GM18517 (cell line): ENCODE results near the gene ITGAV.

ENCODE experiments used
- ATAC-seq: cut with Tn5 transposase; IDR thresholded peaks from one replicate; pipeline ENCODE4 v1.9.1; 2021; ENCODE audit warnings: mild to moderate bottlenecking, moderate library complexity; ENCODE audit not compliant: unreplicated experiment

ITGAV gene

GRCh38 chr2:186612026-186612425 lies 22.2 kb downstream of the ITGAV start:
- no peak for ATAC-seq

- ATAC-seq, result no peak
These were observed 22.9 kb downstream of the ITGAV start for GRCh38 chr2:186612555-186613440.

- no peak for ATAC-seq
These were observed 24.5 kb downstream of the ITGAV start for GRCh38 chr2:186614373-186614772.

- ATAC-seq, result no peak
These were observed 27.3 kb downstream of the ITGAV start for GRCh38 chr2:186617148-186617547.

- ATAC-seq, result no peak
These were observed 27.9 kb downstream of the ITGAV start for GRCh38 chr2:186617771-186618170.

GRCh38 chr2:186618696-186619095 lies 28.8 kb downstream of the ITGAV start:
- no peak for ATAC-seq

- no peak for ATAC-seq
These were observed 33.2 kb downstream of the ITGAV start for GRCh38 chr2:186623084-186623483.

GRCh38 chr2:186624276-186624675 lies 34.4 kb downstream of the ITGAV start:
- ATAC-seq, result no peak

- no peak for ATAC-seq
These were observed 39.6 kb downstream of the ITGAV start for GRCh38 chr2:186629250-186629996.

- ATAC-seq, result no peak
These were observed 42.6 kb downstream of the ITGAV start for GRCh38 chr2:186632417-186632816.

- ATAC-seq, result no peak
These were observed 44.8 kb downstream of the ITGAV start for GRCh38 chr2:186634701-186635100.

- no peak for ATAC-seq
These were observed 47.1 kb downstream of the ITGAV start for GRCh38 chr2:186636800-186637496.

- ATAC-seq, result no peak
These were observed 47.6 kb downstream of the ITGAV start for GRCh38 chr2:186637497-186637800.

GRCh38 chr2:186639939-186640338 lies 50.1 kb downstream of the ITGAV start:
- ATAC-seq, result peak; percentile 81

GRCh38 chr2:186641132-186641806 lies 51.4 kb downstream of the ITGAV start:
- ATAC-seq, result peak; percentile 6

GRCh38 chr2:186641807-186642321 lies 52.0 kb downstream of the ITGAV start:
- ATAC-seq, result peak; percentile 78

GRCh38 chr2:186644791-186645190 lies 54.9 kb downstream of the ITGAV start:
- ATAC-seq, result no peak

GRCh38 chr2:186645999-186646398 lies 56.1 kb downstream of the ITGAV start:
- ATAC-seq, result no peak

- ATAC-seq, result no peak
These were observed 58.3 kb downstream of the ITGAV start for GRCh38 chr2:186648130-186648529.

- no peak for ATAC-seq
These were observed 63.7 kb downstream of the ITGAV start for GRCh38 chr2:186653511-186653910.

GRCh38 chr2:186659383-186659782 lies 69.5 kb downstream of the ITGAV start:
- no peak for ATAC-seq
